ENCODE measurements around the gene RALGDS. TPM values are rescaled to one million over a fixed set of nuclear protein-coding genes. Genes with fewer than 3 reads are reported as not detected.

Gene RALGDS
- total RNA-seq, 4 donors from 2014 or later: 21.1 to 47.0 (median 36.9) TPM

- Histone ChIP-seq H3K36me3 (peaks cover 0 to 92% of the 10 kb centered on the region in 2 donors), H3K27ac (no peak overlapping the region), H3K4me3 (no peak overlapping the region), H3K4me1 (peaks cover 5 to 7% of the 10 kb centered on the region in 2 donors), H3K9me3 (no peaks in the 10 kb centered on the region), H3K27me3 (no peaks in the 10 kb centered on the region)
- TF ChIP-seq CTCF (IDR thresholded peaks at IDR 0.05 in 4 of 5, conservative IDR thresholded peaks at IDR 0.05 in 1 of 5) (no peak), POLR2A (IDR thresholded peaks at IDR 0.05) (no peak)
- intact Hi-C loops (cut with DNase I; ENCODE audit: low total_unique reads): no loop called here
- DNase-seq (peak; percentile 1 to 9), ATAC-seq (no peak)
- in situ Hi-C loops (cut with MboI; ENCODE audit: low sequenced_read_pairs in 4 of 4): loop anchor here in 3 of 4 donors (5.0 kb wide), 2 partner anchors 36 to 41 kb away; no protein-coding TSS in a partner anchor
Measured at GRCh38 chr9:133106511-133107244, 14.4 kb downstream of the RALGDS start.

GRCh38 chr9:133105461-133105770 is 15.6 kb downstream of the RALGDS start:
- Histone ChIP-seq H3K27ac (no peak overlapping the region), H3K4me3 (no peak overlapping the region), H3K9me3 (no peaks in the 10 kb centered on the region), H3K36me3 (peaks cover 0 to 95% of the 10 kb centered on the region in 2 donors), H3K27me3 (no peaks in the 10 kb centered on the region), H3K4me1 (peaks cover 5 to 7% of the 10 kb centered on the region in 2 donors)
- TF ChIP-seq POLR2A (IDR thresholded peaks at IDR 0.05): no peak
- TF ChIP-seq CTCF (IDR thresholded peaks at IDR 0.05 in 4 of 5, conservative IDR thresholded peaks at IDR 0.05 in 1 of 5): no peak
- ATAC-seq (no peak), DNase-seq (peak in 1 of 2 donors; percentile 6)
- intact Hi-C loops (cut with DNase I; ENCODE audit: low total_unique reads): no loop called here
- in situ Hi-C loops (cut with MboI; ENCODE audit: low sequenced_read_pairs in 4 of 4): loop anchor here in 3 of 4 donors (5.0 kb wide), 2 partner anchors 37 to 42 kb away; no protein-coding TSS in a partner anchor

GRCh38 chr9:133104718-133105460 is 16.2 kb downstream of the RALGDS start:
- Histone ChIP-seq H3K27me3 (no peaks in the 10 kb centered on the region), H3K4me1 (peaks cover 7 to 10% of the 10 kb centered on the region in 2 donors), H3K27ac (no peak overlapping the region), H3K9me3 (no peaks in the 10 kb centered on the region), H3K36me3 (peaks cover 0 to 95% of the 10 kb centered on the region in 2 donors), H3K4me3 (no peak overlapping the region)
- intact Hi-C loops (cut with DNase I; ENCODE audit: low total_unique reads): loop anchor here (5.0 kb wide), 2 partner anchors 63 to 163 kb away; partner anchors contain the start of gene TSC1
- TF ChIP-seq POLR2A (IDR thresholded peaks at IDR 0.05) (no peak), CTCF (IDR thresholded peaks at IDR 0.05 in 4 of 5, conservative IDR thresholded peaks at IDR 0.05 in 1 of 5) (no peak)
- DNase-seq (peak in 1 of 2 donors; percentile 17), ATAC-seq (no peak)
- in situ Hi-C loops (cut with MboI; ENCODE audit: low sequenced_read_pairs in 4 of 4): loop anchor here in 3 of 4 donors (5.0 kb wide), 2 partner anchors 37 to 42 kb away; no protein-coding TSS in a partner anchor

GRCh38 chr9:133103987-133104505 is 17.0 kb downstream of the RALGDS start:
- DNase-seq (peak in 1 of 2 donors; percentile 16), ATAC-seq (no peak)
- in situ Hi-C loops (cut with MboI; ENCODE audit: low sequenced_read_pairs in 4 of 4): no loop called here
- no peaks in the 10 kb centered on the region for H3K27me3 ChIP-seq
- peaks cover 0 to 95% of the 10 kb centered on the region in 2 donors for H3K36me3 ChIP-seq
- peaks cover 10 to 16% of the 10 kb centered on the region in 2 donors for H3K4me1 ChIP-seq
- no peak overlapping the region for H3K4me3 ChIP-seq
- intact Hi-C loops (cut with DNase I; ENCODE audit: low total_unique reads): loop anchor here (1.0 to 5.0 kb wide), 4 partner anchors 43 to 162 kb away; partner anchors contain the start of gene TSC1
- H3K27ac ChIP-seq: peak overlapping the region; percentile 52 to 77 (median 68)
- no peaks in the 10 kb centered on the region for H3K9me3 ChIP-seq
- TF ChIP-seq POLR2A (IDR thresholded peaks at IDR 0.05): no peak
- TF ChIP-seq CTCF (IDR thresholded peaks at IDR 0.05 in 4 of 5, conservative IDR thresholded peaks at IDR 0.05 in 1 of 5): no peak

Data from gastrocnemius medialis (tissue), 4 donors.